Measurements from ENCODE around the gene ELMO1. TPM values are rescaled to one million over a fixed set of nuclear protein-coding genes. Genes with fewer than 3 reads are reported as not detected.

The ELMO1 gene
- total and polyA plus RNA-seq, 4 donors, result 6.7 to 51.5 (median 14.8) TPM

DNA sequence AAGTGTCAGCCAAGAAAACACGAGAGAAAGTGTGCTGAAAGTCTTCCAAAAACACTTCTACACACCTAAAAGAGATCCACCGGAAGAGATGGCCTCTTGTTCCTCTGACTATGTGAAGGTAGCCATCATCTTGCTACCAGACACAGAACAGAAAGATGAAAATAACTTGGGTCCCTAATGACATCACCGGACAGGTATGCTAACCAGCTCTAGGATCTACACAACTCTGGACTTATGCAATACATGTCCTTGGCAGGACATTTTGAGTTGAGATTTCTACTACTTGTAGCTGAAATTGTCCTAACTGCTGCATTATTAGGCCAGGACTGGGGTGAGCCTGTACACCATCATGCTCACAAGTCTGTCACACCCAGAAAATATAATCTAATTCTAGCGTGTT lies 358.7 kb downstream of the ELMO1 start:
- WGBS, result 92% methylated on average over 4 of the region's 4 CpGs

DNA sequence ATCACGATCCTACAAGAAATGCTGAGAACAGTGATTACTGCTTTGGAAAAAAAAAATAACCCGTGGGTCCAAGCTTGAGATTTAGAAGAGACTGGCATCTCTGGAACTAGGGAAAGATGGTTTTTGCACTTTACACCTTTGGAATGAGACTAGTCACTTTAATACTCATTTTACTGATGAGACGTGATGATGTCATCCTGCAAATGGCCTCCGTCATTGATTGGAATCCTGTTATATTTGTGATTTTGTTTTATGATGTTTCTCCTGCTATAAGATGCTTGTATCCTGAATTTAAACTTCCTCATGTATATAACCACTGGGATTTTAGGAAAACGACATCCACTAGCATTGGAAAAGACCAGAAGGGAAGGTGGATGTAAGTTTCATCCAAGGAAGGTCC lies 363.1 kb downstream of the ELMO1 start:
- Histone ChIP-seq H3K9me3 (ENCODE audit: control insufficient read depth in 4 of 4, low read length in 3 of 4) (no peaks in the 10 kb centered on the region), H3K9ac (ENCODE audit: low read depth in 1 of 2, low read length in 2 of 2) (no peak overlapping the region), H3K27me3 (ENCODE audit: control insufficient read depth in 4 of 4, insufficient read depth in 4 of 4, low read length in 3 of 4) (no peaks in the 10 kb centered on the region), H3K4me3 (ENCODE audit: low read depth in 1 of 3, low read length in 3 of 3) (no peak overlapping the region), H3K36me3 (ENCODE audit: control insufficient read depth in 4 of 4, insufficient read depth in 3 of 4, low read depth in 1 of 4, low read length in 3 of 4) (peaks cover 0 to 4% (median 0%) of the 10 kb centered on the region in 4 donors), H3K4me1 (ENCODE audit: control insufficient read depth in 4 of 4, insufficient read depth in 4 of 4, low read length in 3 of 4) (peaks cover 0 to 7% (median 4%) of the 10 kb centered on the region in 4 donors), H3K27ac (ENCODE audit: low read depth in 1 of 2, low read length in 2 of 2) (no peak overlapping the region)
- WGBS, result 95% methylated on average over 5 of the region's 5 CpGs
- DNase-seq (ENCODE audit: low spot score), result no peak
- TF ChIP-seq JUND (IDR thresholded peaks at IDR 0.05) (no peak), GABPA (IDR thresholded peaks at IDR 0.05 in 1 of 2, conservative IDR thresholded peaks at IDR 0.05 in 1 of 2) (no peak), HNF4A (conservative IDR thresholded peaks at IDR 0.05) (no peak), YY1 (IDR thresholded peaks at IDR 0.05) (no peak), NR2F2 (IDR thresholded peaks at IDR 0.05) (no peak), EGR1 (IDR thresholded peaks at IDR 0.05; ENCODE audit: low read depth in 2 of 2) (no peak), FOXA1 (IDR thresholded peaks at IDR 0.05) (no peak), HNF4G (IDR thresholded peaks at IDR 0.05) (no peak), RXRA (IDR thresholded peaks at IDR 0.05) (no peak), TAF1 (conservative IDR thresholded peaks at IDR 0.05) (no peak), REST (IDR thresholded peaks at IDR 0.05) (no peak), FOXA2 (IDR thresholded peaks at IDR 0.05) (no peak), RAD21 (IDR thresholded peaks at IDR 0.05) (no peak), SP1 (IDR thresholded peaks at IDR 0.05) (no peak), ATF3 (IDR thresholded peaks at IDR 0.05) (no peak)
- TF ChIP-seq, protein P1, sequence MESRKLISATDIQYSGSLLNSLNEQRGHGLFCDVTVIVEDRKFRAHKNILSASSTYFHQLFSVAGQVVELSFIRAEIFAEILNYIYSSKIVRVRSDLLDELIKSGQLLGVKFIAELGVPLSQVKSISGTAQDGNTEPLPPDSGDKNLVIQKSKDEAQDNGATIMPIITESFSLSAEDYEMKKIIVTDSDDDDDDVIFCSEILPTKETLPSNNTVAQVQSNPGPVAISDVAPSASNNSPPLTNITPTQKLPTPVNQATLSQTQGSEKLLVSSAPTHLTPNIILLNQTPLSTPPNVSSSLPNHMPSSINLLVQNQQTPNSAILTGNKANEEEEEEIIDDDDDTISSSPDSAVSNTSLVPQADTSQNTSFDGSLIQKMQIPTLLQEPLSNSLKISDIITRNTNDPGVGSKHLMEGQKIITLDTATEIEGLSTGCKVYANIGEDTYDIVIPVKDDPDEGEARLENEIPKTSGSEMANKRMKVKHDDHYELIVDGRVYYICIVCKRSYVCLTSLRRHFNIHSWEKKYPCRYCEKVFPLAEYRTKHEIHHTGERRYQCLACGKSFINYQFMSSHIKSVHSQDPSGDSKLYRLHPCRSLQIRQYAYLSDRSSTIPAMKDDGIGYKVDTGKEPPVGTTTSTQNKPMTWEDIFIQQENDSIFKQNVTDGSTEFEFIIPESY (IDR thresholded peaks at IDR 0.05), result no peak
- TF ChIP-seq, protein P2, sequence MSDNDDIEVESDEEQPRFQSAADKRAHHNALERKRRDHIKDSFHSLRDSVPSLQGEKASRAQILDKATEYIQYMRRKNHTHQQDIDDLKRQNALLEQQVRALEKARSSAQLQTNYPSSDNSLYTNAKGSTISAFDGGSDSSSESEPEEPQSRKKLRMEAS (IDR thresholded peaks at IDR 0.05), result no peak
- TF ChIP-seq, protein P3, sequence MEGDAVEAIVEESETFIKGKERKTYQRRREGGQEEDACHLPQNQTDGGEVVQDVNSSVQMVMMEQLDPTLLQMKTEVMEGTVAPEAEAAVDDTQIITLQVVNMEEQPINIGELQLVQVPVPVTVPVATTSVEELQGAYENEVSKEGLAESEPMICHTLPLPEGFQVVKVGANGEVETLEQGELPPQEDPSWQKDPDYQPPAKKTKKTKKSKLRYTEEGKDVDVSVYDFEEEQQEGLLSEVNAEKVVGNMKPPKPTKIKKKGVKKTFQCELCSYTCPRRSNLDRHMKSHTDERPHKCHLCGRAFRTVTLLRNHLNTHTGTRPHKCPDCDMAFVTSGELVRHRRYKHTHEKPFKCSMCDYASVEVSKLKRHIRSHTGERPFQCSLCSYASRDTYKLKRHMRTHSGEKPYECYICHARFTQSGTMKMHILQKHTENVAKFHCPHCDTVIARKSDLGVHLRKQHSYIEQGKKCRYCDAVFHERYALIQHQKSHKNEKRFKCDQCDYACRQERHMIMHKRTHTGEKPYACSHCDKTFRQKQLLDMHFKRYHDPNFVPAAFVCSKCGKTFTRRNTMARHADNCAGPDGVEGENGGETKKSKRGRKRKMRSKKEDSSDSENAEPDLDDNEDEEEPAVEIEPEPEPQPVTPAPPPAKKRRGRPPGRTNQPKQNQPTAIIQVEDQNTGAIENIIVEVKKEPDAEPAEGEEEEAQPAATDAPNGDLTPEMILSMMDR (IDR thresholded peaks at IDR 0.05; ENCODE audit: low read depth, low read length, missing input control), result no peak

More for the DNA sequence above, 358.7 kb downstream of the ELMO1 start:
- H3K27ac ChIP-seq (ENCODE audit: low read depth in 1 of 2, low read length in 2 of 2), result no peak overlapping the region
- no peaks in the 10 kb centered on the region for H3K27me3 ChIP-seq (ENCODE audit: control insufficient read depth in 4 of 4, insufficient read depth in 4 of 4, low read length in 3 of 4)
- H3K9me3 ChIP-seq (ENCODE audit: control insufficient read depth in 4 of 4, low read length in 3 of 4), result no peaks in the 10 kb centered on the region
- peaks cover 0 to 7% (median 1%) of the 10 kb centered on the region in 4 donors for H3K36me3 ChIP-seq (ENCODE audit: control insufficient read depth in 4 of 4, insufficient read depth in 3 of 4, low read depth in 1 of 4, low read length in 3 of 4)
- no peak for DNase-seq (ENCODE audit: low spot score)
- TF ChIP-seq YY1 (IDR thresholded peaks at IDR 0.05) (peak; percentile 43), JUND (IDR thresholded peaks at IDR 0.05) (peak; percentile 58 to 83), ATF3 (IDR thresholded peaks at IDR 0.05) (no peak)
- H3K4me3 ChIP-seq (ENCODE audit: low read depth in 1 of 3, low read length in 3 of 3), result no peak overlapping the region
- peaks cover 7 to 31% (median 20%) of the 10 kb centered on the region in 4 donors for H3K4me1 ChIP-seq (ENCODE audit: control insufficient read depth in 4 of 4, insufficient read depth in 4 of 4, low read length in 3 of 4)
- no peak overlapping the region for H3K9ac ChIP-seq (ENCODE audit: low read depth in 1 of 2, low read length in 2 of 2)

Measured in liver (tissue), 9 donors.